ENCODE results near the gene SDCCAG8.

- TF ChIP-seq, protein P1, sequence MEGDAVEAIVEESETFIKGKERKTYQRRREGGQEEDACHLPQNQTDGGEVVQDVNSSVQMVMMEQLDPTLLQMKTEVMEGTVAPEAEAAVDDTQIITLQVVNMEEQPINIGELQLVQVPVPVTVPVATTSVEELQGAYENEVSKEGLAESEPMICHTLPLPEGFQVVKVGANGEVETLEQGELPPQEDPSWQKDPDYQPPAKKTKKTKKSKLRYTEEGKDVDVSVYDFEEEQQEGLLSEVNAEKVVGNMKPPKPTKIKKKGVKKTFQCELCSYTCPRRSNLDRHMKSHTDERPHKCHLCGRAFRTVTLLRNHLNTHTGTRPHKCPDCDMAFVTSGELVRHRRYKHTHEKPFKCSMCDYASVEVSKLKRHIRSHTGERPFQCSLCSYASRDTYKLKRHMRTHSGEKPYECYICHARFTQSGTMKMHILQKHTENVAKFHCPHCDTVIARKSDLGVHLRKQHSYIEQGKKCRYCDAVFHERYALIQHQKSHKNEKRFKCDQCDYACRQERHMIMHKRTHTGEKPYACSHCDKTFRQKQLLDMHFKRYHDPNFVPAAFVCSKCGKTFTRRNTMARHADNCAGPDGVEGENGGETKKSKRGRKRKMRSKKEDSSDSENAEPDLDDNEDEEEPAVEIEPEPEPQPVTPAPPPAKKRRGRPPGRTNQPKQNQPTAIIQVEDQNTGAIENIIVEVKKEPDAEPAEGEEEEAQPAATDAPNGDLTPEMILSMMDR (IDR thresholded peaks at IDR 0.05) = no peak
- no peak for TF ChIP-seq POLR2A (IDR thresholded peaks at IDR 0.05)
Measured at GRCh38 chr1:243364866-243365265, 109.0 kb downstream of the SDCCAG8 start.
